Activated CD8-positive, alpha-beta memory T cell treated with anti-CD3 and anti-CD28 coated beads for 24 hours (primary cell): ENCODE data around the gene LARP4.
"Not testable (repeated sequence)": the region's sequence is repeated elsewhere in the genome, so short reads cannot be mapped to it uniquely, and the experiment has no call there.

ENCODE experiments used
- DNase-seq: peaks from one replicate; pipeline ENCODE4 v3.0.0-alpha.2; 2020

LARP4 gene

DNA sequence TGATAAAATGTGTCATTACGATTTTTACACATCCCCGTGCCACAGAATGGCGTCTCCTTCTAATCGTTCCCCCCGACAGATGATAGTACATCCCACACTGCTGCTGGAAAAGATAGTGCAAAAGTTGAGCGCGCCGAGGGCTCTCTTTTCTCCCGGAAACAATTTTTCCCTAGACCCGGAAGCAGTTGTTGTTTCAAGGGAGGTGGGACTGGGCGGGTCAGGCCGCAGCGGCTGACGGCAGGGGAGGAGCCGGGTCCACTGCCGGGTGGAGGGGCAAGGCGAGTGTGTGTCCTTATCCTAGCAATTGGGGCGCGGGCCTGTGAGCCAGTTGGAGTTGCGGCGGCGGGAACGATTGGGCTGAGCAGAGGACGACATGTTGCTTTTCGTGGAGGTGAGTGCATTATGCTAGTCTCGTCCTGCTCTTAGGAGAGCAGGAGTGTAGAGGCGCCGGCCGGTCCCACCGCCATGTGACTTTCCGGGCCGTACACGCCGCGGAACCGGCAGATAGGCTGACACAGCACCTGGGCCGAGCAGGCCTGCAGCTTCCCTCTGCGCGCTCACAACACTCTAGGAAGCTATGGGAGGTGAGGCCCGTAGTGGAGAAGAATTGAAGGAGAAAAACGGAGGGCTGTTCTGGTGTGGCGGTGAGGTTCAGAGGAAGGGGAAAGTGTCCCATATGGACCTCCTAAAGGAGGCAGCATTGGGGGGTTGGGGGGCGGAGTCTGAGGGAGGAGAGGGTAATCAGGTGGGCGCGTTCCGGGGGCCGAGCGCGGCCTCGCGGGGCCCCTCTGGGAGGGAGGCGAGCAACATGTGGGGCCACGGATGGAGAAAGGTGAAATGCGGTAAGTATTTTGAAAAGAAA lies at the start of gene LARP4:
TSS of gene LARP4 (plus strand) at position 248 of the 862 bp plus-strand sequence. CDS start at position 374, 126 bp downstream.
- DNase-seq: peak; percentile 93

GRCh38 chr12:50351120-50352043 lies 49.3 kb upstream of the LARP4 start:
- DNase-seq: no peak

DNA sequence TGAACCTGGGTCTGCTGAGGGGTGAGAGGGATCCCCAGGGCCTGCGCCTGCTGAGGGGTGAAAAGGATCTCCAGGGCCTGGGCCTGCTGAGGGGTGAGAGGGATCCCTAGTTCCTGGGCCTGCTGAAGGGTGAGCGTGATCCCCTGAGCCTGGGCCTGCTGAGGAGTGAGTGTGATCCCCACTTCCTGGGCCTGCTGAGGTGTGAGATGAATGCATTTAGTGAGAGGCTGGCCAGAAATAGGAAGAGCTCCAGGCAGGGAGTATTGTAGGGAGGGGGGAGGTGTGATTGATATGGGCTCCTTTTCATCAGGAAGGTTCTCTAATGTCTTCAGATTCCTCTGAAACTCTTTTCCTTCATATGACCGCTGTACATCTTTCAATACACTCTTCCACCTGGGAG lies 47.3 kb upstream of the LARP4 start:
- DNase-seq: no peak

GRCh38 chr12:50353869-50354593 lies 46.7 kb upstream of the LARP4 start:
- no peak for DNase-seq

GRCh38 chr12:50354908-50355307 lies 45.8 kb upstream of the LARP4 start:
- no peak for DNase-seq

DNA sequence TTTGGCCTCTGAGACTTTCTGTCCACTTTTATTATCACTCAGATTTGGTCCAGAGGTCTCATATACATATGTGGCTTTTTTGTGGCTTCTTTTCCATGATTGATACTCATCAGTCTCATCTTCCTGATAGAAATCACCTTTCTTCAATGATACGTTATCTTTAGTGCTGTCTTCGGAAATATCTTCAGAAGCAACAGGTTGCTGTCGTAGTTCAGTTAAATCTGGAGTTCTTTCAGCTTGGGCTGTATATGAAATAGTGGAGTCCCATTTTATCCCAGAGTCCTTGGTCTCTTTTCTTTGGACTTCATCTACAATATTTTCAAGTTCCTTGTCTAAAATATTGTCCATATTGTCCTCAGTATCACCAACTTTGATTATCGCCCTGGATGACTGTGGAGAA lies 45.3 kb upstream of the LARP4 start:
- no peak for DNase-seq

DNA sequence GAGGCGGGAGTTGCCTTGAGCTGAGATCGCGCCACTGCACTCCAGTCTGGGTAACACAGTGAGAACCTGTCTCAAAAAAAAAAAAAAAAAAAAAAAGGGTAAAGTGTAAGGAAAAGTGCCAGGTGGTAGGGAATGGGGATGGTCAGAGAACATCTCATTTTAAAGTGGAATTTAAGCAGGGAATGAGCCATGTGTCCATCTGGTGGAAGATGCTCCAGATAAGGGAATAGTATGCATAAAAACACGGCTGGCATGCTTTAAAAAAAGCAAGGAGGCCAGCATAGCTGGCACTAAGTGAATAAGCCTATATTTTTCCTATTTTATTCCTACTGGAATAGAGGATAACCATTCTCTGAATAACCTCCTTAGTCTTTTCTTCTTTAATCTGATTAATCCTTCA lies 38.0 kb upstream of the LARP4 start:
- no peak for DNase-seq

DNA sequence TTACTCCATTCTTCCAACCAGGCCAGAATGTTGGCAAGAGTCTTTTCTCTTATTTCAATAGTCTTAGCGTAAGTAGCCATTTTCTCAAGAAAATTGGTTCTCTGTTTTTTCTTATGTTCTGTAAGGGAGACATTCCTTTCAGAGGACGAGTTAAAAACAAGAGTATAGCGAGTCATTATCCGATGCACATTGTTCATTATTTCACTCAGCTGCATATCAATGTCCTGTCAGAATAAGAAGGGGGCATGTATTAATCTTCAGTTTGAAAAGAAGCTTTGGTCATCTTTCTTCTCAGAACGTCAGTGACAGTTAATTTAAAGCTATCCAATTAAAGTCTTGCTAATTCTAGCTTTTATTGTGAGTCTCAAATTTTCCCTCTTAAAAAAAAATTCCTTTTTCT lies 37.5 kb upstream of the LARP4 start:
- DNase-seq: no peak

- no peak for DNase-seq
These were observed 34.8 kb upstream of the LARP4 start for GRCh38 chr12:50365709-50366406.

GRCh38 chr12:50370672-50371071 lies 30.0 kb upstream of the LARP4 start:
- not testable (repeated sequence) for DNase-seq

GRCh38 chr12:50375802-50376201 lies 24.9 kb upstream of the LARP4 start:
- no peak for DNase-seq

- no peak for DNase-seq
These were observed 19.8 kb upstream of the LARP4 start for GRCh38 chr12:50380761-50381325.

DNA sequence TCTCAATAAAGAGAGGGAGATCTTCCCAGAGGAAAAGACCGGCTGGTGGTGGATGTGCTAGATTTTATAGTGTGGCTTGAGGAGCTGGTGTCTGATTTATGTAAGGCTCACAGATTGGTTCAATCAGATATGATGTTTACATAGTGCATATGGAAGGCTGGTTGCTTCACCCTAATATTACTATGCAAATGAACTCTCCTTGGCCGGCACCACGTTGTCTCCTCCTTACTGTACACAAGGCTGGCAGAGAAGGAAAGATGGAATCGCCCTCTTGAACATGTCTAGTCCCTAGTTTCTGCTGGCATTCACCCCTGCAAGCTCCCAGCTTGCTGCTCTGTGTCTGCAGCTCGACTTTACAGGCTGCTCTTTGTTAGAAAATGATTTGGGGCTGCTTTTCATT lies 13.2 kb upstream of the LARP4 start:
- peak; percentile 7 for DNase-seq

GRCh38 chr12:50387972-50388478 lies 12.7 kb upstream of the LARP4 start:
- DNase-seq: peak; percentile 24

DNA sequence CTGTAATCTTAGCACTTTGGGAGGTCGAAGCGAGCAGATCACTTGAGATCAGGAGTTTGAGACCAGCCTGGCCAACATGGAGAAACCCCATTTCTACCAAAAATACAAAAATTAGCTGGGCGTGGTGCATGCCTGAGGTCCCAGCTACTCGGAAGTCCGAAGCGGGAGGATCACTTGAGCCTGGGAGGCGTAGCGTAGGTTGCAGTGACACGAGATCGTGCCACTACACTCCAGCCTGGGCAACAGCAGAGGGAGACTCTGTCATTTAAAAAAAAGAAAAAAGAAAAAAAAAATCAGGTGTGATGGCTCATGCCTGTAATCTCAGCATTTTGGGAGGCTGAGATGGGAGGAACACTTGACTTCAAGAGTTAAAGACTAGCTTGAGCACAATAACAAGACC lies 11.9 kb upstream of the LARP4 start:
- DNase-seq: peak; percentile 17

GRCh38 chr12:50390316-50390741 lies 10.4 kb upstream of the LARP4 start:
- DNase-seq: no peak

- DNase-seq: no peak
These were observed 6.1 kb upstream of the LARP4 start for GRCh38 chr12:50394469-50395029.

GRCh38 chr12:50397117-50397650 lies 3.5 kb upstream of the LARP4 start:
- no peak for DNase-seq

- no peak for DNase-seq
These were observed 1.8 kb upstream of the LARP4 start for GRCh38 chr12:50398931-50399330.

DNA sequence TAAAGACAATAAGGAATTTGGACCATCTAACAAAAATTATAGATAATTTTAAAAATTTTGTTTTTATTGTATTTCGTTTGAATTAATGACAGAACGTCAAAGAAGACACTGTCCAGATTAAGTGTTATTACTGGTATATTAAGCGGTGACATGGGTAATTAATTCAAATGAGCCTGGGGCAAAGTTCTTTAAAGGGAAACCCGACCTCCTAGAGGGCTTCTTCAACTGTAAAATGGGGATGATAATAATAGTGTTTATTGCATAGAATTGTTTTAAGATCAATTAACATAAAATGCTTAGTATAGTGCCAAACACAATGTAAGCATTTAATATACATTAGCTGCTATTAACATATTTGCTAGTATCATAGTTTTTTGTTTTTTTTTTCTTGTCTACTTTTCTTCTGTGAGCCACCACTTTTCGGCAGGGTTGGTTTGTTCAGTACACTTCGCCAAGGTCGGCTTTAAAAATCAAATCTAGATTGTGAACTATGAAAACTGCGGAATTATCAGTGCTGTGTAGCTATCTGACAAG lies 514 bp upstream of the LARP4 start:
- no peak for DNase-seq
